Measurements from ENCODE around the gene UNC79.

DNA sequence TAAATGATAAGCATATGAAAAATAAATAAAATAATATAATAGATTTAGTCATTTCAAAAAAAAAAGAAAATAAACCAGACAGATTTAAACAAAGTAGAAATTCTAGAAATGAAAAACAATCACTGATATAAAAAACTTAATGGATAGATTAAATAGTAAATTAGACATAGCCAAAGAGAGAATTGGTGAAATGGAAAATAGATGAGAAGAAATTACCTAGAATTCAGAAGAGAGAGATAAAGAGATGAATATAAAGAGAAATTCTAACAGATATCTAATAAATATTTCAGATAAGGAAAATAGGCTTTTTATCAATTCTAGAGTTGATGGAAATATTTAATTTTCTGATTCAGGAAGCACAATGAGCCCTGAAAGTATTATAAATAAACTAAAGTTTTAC is 234.4 kb downstream of the UNC79 start:
- TF ChIP-seq, protein P1, sequence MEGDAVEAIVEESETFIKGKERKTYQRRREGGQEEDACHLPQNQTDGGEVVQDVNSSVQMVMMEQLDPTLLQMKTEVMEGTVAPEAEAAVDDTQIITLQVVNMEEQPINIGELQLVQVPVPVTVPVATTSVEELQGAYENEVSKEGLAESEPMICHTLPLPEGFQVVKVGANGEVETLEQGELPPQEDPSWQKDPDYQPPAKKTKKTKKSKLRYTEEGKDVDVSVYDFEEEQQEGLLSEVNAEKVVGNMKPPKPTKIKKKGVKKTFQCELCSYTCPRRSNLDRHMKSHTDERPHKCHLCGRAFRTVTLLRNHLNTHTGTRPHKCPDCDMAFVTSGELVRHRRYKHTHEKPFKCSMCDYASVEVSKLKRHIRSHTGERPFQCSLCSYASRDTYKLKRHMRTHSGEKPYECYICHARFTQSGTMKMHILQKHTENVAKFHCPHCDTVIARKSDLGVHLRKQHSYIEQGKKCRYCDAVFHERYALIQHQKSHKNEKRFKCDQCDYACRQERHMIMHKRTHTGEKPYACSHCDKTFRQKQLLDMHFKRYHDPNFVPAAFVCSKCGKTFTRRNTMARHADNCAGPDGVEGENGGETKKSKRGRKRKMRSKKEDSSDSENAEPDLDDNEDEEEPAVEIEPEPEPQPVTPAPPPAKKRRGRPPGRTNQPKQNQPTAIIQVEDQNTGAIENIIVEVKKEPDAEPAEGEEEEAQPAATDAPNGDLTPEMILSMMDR (IDR thresholded peaks at IDR 0.05): no peak
- no peak for TF ChIP-seq POLR2A (IDR thresholded peaks at IDR 0.05)
